Measurements from ENCODE around the gene TUBGCP2.

- TF ChIP-seq CTCF (IDR thresholded peaks at IDR 0.05) (no peak), POLR2A (IDR thresholded peaks at IDR 0.05) (no peak)
Observed at GRCh38 chr10:133271521-133272300, 37.0 kb downstream of the TUBGCP2 start.
